Esophagus squamous epithelium (tissue), 4 donors: ENCODE results near the gene FGD2.

Experiments used
- CTCF ChIP-seq, 6 experiments: fragments of 450-650 bp in 4 of 6; fragments of 200-600 bp in 2 of 6; sonication (generic) in 2 of 6; IDR thresholded peaks; one replicate each; pipeline ENCODE4 v1.5.1; 2016 to 2019; ENCODE audit warnings: antibody characterized with exemption in 6 of 6, mild to moderate bottlenecking in 4 of 6, moderate library complexity in 4 of 6
- POLR2A ChIP-seq, 4 donors: fragments of 450-650 bp; IDR thresholded peaks; one replicate each; pipeline ENCODE4 v1.6.1; 2017; ENCODE audit warnings: antibody characterized with exemption in 4 of 4, mild to moderate bottlenecking in 4 of 4, moderate library complexity in 3 of 4

GRCh38 chr6:37050045-37050853 lies 44.8 kb downstream of the FGD2 start:
- TF ChIP-seq CTCF (IDR thresholded peaks at IDR 0.05) (no peak), POLR2A (IDR thresholded peaks at IDR 0.05) (no peak)
